ENCODE data around the gene CEP170B.
"Not testable (repeated sequence)": the region's sequence is repeated elsewhere in the genome, so short reads cannot be mapped to it uniquely, and the experiment has no call there.

CEP170B gene

DNA sequence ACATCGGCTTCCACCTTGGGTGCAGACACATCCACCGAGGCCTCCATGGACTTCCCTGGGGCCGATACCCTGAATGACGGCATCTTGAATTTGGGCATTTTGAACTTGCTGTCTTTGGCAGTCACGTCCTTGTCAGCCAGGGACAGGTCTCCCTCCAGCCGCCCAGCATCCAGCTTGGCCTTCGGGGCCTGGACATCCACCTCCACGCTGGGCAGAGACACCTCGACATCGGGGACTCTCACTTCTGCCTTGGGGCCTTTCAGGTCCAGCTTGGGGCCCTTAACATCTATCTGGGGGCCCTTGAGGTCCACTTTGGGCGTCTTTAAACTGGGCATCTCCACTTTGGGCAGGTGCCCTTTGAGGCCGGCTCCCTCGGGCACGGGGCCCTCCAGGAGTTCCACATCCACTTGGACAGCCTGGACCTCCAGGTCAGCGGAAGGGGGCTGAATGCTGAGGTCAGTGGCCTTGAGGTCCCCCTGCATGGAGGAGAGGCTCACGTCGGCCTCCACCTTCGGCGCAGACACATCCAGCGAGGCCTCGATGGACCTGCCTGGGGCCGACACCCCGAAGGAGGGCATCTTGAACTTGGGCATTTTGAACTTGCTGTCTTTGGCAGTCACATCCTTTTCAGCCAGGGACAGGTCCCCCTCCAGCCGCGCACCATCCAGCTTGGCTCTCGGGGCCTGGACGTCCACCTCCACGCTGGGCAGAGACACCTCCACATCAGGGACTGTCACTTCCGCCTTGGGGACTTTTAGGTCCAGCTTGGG, 79.6 kb downstream of the CEP170B start:
- not testable (repeated sequence) for DNase-seq (ENCODE audit: low spot score)

DNA sequence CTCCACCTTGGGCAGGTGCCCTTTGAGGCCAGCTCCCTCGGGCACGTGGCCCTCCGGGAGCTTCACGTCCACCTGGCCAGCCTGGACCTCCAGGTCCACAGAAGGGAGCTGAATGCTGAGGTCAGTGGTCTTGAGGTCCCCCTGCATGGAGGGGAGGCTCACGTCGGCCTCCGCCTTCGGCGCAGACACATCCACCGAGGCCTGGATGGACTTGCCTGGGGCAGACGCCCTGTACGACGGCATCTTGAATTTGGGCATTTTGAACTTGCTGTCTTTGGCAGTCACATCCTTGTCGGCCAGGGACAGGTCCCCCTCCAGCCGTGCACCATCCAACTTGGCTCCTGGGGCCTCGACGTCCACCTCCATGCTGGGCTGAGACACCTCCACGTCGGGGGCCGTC, 80.2 kb downstream of the CEP170B start:
- DNase-seq (ENCODE audit: low spot score): not testable (repeated sequence)

Measured in ecto neural progenitor cell (in vitro differentiated cells).